HG02642 (cell line): ENCODE measurements around the gene FAM120B.

Source experiments
- ATAC-seq: cut with Tn5 transposase; IDR thresholded peaks from one replicate; pipeline ENCODE4 v1.9.1; 2021; ENCODE audit warnings: mild to moderate bottlenecking; ENCODE audit not compliant: unreplicated experiment, poor library complexity

Gene FAM120B

DNA sequence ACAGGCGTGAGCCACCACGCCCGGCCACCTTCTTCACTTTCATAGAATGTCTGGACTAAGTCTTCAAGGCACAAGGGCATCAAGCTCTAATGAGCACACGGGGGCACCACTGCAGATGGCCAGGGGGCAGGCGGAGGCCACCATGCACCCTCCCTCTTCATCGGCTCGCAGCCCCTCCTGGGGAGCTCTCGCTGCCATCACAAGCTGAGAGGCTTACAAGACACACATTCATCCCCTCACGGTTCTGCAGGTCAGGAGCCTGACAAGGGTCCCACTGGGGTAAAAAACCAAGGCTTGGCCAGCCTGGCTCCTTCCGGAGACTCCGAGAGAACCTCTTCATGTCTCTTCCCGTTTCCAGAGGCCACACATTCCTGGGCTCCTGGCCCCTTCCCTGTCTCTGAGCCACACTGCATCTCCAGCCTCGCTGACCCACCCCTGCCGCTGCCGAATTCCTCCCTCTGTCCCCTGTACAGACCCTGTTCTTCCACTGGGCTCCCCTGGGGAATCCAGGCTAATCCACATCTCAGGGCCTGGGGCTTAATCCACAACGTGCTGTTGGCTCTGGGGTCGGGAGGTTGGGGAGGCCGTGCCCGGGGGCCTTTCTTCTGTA lies 35.5 kb upstream of the FAM120B start:
- no peak for ATAC-seq

DNA sequence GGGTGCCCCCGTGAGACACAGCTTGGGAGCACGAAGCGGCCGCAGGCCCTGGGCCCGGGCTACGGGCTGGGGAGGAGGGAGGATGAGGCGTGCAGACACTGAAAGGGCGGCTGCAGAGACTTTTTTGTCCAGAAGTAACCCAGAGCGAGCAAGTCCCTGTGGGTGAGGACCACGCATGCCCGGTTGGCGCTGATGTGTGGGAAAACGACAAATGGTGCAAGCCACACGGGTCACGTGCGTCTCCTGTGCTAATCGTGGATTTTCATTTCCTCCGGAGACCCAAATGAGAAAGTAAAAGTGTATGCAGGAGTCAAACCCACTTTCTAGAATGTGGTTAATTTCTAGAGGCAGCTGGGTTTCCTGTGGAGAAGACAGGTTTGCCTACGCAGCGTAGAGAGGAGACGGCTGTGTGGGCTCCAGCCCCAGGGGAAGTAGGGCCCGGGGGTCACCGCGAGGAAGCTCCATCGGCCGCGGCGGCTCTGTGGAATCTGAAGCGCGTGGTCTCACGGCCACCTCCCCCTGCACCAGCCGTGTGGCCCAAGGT lies 34.7 kb upstream of the FAM120B start:
- peak; percentile 95 for ATAC-seq

DNA sequence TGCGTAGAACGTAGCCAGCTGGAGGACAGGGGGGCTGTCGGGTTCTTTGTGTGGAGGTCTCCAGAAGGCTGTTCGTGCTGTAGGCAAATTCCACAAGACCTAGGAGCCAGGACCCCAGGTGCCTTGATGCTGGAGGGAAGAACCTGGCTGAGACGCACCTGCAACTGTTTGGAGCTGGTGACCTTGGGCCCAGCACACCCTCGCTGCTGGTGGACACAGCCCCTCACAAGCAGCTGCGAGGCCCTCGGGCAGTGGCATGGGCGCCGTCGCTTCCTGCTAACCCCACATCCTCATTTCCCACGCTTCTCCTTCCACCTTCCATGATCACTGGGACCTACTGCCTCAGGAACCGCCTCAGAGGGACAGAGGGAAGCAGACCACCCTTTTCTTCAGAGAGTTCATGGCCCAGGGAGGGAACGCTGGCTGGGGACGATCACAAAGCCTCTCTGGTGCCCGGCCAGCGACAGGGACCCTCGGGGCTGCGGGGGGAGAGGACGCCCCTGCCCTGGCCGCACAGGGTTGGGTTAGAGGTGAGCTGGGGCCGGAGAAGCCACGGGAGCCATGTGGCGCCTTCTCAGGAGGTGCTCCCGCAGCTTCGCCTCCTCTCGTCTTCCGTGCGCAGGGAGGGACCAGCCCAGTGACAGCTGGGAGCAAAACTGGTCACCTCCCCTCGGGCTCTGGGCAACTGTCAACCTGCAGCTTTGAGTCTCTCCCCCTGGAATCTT lies 34.1 kb upstream of the FAM120B start:
- ATAC-seq, result no peak

DNA sequence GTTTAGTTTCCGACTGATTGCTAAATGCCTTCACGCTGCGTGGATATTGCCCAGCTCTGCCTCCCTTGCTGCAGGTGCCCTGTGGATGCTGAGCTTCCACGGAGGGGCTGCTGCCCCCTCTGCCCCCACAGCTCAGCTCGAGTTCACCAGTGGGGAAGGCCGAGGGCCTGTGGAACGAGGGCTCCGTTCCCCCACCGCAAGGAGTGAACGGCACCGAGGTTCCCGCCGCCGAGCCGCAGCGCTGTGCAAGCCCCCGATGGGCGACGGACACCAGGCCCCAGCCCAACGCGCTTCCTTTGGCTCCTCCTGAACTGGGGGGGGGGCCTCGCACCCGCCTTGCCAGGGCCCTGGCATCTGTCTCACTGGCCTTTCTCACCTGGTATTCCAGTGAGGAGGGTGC lies 33.4 kb upstream of the FAM120B start:
- no peak for ATAC-seq

DNA sequence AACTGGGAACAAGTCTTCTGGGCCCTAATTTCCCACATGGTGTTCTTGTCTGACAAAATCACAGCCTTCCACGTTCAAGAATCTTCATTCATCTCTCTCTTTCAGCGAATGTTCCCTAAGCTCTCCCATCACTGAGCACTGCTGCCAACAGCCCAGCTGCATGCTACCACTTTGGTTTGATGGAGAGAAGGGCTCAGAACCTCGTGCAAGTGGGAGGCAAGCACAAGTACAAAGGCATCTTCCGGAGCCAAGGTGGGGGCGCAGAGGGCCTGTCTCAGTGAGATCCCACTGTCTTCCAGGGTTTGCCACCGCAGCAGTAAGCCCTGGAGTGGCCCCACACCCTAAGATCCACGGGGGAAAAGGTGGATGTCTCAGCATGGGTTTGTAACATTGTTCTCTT lies 32.9 kb upstream of the FAM120B start:
- no peak for ATAC-seq

DNA sequence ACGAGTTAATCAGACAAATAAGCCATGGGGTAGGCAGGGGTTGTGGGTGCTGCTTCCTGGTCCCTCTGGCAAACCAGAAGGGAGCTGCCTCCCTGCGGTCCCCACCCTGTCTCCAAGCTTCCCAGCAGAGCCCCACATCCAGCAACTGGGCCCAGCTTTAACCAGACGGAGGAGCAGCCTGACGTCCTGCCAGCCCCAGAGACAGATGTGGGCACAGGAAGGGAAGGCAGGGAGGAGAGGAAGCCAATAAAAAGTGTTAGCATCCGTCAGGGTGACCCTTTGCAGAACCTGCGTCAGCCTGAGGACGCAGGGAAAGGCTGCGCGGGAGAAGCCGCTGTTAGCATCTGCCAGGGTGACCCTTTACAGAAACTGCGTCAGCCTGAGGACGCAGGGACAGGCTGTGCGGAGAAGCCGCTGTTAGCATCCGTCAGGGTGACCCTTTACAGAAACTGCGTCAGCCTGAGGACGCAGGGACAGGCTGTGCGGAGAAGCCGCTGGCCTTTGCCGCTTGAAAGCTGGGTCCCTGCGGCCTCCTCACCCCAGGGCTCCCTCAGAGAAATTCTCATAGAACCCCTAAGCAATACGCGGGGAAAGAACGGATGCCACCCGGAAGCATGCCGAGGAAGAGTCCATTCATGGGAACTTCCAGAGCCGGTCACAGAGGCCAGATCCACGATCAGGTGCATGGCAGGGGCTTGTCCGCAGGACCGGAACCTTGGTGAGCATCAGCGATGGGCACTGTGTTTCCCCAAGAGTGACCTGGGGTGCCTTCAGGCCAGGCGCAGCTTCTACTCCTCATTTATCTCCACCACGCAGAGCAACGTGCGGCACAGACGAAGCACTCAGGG lies 31.6 kb upstream of the FAM120B start:
- no peak for ATAC-seq

DNA sequence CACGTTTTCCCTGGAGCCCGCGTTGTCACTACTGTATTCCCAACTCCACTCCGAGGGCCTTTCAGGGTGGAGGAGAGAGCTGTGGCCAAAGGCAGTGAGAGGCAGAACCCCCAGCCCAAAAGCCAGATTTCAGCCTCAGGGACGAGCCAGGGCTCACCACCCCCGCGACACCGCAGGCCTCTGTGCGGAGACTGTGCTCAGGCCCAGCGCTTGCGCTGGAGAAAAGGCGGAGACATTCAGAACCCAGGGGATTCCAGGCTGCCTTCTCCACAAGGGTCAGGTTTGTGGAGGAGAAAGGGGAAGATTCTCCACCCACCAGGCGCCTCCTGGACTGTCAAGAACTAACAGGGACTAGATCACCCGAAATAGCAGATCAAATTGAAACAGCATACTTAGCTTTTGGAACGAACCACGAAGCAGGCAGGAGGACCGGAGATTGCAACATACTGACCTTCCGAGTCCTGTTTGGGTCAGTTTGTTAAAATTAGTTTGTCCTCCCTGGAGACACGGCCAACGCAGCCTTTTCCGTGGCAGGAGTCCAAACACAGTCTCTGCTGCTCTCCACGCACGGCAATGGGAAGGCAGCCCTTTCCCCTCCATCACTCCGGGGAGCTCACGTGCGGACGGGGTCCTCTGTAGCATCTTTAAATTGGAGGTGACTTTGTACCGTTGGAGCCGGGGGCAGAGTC lies 30.0 kb upstream of the FAM120B start:
- no peak for ATAC-seq

DNA sequence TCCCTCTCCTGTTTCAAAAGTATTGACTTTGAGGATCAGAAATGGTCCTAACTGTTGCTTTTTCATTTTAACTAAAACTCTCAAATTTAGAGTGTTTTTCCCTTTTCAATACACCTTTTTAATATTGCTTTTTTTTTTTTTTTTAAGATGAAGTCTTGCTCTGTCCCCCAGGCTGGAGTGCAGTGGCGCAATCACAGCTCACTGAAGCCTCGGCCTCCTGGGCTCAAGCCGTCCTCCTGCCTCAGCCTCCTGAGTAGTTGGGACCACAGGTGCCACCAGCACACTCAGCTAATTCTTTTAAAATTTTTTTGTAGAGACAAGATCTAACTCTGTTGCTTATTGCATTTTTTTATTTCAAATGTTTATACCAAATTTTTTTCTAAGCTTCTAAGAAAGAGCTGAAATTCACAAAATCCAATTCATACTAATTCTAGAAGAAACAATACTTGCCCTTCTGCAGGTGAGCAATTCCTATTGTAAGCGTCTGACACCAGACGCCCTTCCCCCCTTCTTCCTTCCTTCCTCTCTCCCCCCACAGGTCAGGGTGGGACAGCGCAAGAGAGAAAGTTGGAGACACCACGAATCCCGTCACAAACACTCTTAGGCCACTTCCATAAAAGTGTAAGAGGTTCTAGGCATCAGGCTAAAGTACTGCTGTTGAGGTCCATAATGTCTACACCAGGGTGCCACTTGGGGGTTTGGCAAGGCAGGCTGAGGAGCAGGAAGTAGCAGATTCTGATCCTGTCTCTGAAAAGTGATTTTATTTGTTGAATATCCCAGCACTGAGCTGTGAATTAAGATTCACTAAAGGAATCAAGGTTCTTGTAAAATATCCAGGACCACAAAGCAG lies 28.4 kb upstream of the FAM120B start:
- no peak for ATAC-seq

DNA sequence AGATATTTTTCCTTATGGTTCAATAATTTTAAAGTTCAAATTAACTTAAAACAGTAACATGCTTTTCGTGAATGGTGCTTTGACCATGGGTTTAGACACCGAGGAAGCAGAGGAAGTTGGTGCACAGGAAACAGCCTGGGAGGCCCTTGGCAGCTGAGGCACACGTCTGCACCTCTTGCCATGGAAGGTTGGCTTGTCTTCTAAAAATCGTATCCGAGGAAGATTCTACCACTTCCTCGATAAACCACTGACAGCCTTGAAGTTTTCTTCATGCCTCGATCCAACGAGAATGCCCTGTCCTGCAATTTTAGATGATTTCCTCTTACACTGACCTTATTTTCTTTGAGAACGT lies 27.8 kb upstream of the FAM120B start:
- ATAC-seq, result no peak

DNA sequence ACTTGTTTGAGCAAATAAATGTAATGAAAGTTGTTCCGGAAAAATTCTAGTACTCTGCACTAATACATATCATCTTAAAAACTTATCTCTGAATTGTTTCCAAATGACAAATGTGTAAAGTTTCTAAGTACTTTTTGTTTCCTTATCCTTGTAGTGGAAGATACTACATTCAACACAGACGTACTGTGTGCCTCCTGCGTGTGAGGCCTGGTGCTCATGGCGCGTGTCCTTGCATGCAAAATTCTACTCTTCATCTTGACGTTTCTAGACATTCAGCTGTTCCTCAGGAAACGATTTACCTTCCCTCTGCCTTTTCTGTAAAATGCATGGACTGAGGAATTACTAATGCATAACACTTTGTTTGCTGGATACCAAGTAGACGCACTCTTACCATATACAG lies 27.1 kb upstream of the FAM120B start:
- ATAC-seq, result no peak

DNA sequence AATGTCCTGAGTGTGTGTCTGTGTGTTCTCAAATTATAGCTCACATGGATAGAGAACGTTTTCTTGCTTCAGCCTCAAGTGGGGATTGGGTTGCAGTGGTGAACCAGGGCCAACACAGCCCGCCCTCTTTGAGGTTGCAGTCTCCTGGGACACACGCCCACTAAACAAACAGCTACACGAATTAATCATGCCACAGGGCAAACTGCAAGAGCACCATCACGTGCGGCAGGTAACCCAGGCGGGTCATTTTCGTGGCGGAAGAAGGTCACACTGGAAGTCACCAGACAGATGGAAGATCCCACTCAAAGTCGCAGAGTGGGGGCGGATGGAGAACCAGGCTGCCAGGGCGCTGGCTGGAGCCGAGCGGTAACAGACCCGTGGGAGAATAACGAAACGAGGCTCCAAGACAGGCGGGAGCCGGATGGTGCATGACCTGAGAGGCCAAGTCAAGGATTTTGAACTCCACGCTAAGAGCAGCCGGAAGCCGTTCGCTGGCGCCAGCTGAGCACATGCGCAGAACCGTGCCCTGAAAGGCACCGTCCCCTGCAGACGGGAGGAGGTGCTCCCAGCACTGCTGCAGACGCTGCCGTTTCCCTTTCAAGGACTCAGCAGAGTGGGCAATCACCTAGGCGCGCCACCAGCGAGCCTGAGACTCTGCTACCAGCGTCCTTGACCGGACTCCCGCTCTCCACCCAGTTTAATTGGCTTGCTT lies 26.4 kb upstream of the FAM120B start:
- peak; percentile 65 for ATAC-seq

DNA sequence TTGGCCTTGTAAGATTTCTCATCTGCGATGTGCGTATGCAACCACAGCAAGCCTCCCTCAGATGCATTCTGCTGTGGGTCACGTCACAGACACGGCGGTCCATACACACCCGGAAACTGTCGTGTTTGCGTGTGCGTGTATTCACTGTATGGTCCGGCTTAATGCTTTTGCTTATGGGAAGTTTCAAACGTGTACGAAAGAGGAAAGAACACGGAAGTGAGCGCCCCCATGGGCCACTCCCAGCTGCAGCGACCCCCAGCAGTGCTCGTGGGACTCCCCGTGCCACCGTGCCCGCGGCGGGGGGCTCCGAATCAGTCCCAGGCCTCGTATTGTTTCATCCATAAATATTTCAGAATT lies 25.9 kb upstream of the FAM120B start:
- peak; percentile 23 for ATAC-seq

DNA sequence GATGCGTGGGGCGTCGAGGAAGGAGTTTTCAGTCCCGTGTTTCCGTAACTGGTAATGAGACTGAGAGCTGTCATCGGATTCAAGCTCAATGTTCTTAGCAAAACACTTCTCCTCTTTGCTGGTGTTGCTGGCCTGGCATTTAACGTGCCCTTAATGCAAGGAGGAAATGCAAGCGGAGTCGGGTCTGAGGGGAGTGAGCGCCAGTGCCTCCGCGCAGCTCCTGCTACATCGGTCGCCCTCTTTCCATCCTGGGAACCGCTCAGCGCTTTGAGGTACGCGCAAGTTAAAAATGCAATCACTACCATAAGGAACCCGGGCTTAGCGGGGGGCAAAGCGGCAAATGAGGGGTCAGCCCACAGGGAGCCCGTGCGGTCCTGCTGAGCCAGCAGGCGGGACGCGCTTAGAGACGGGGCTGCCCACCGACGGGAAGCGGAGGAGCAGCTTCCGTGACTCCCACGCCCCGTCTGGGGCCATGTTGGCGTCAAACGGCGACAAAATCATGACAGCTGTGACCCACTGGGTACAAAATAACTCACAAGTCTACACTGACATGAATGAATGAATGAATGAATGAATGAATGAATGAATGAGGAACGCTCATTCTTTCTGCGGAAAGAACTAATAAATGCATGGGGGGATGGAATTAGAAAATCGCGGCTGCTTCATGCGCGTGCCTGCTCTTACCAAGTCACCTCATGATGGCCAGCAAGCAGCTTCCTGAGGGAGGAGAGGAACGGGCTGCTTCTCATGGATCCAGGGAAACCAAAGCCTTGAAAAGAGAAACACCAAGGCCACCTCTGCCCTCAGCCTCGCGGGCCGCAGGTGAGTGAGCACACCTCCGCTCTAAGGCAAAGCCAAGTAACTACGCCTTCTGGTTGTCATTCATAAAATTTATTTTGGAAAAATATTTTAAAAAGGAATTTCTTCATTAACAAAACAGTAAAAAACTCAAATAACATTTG lies 24.9 kb upstream of the FAM120B start:
- ATAC-seq, result no peak

DNA sequence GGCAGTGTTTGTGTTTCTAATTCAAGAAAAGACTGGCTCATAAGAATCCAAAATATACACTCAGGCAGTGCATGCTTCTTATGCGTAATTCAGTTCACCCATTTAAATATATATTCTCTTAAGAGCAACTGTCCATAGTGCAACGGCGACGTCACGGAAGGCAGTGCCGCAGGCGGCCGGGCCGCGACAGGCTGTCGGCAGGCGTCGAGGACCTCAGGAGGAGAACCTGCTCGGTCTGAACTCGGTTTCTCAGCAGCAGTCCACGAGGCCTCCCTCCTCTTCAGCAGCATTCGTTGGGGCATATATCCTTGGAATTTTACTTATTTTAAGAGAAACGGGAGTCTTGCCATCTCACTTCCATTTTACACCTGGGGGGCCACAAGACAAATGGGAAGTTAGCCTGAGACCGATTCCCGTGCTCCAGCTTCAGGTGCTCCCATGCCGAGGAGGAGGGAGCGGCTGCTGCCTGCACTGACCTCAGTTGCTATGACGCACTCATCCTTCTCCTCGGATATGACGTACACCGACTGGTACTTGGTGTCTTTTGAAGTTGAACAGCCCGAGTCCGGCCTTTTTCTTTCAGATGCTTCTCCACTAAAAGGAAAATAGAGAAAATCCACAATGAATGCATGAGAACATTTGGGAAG lies 23.9 kb upstream of the FAM120B start:
- no peak for ATAC-seq

DNA sequence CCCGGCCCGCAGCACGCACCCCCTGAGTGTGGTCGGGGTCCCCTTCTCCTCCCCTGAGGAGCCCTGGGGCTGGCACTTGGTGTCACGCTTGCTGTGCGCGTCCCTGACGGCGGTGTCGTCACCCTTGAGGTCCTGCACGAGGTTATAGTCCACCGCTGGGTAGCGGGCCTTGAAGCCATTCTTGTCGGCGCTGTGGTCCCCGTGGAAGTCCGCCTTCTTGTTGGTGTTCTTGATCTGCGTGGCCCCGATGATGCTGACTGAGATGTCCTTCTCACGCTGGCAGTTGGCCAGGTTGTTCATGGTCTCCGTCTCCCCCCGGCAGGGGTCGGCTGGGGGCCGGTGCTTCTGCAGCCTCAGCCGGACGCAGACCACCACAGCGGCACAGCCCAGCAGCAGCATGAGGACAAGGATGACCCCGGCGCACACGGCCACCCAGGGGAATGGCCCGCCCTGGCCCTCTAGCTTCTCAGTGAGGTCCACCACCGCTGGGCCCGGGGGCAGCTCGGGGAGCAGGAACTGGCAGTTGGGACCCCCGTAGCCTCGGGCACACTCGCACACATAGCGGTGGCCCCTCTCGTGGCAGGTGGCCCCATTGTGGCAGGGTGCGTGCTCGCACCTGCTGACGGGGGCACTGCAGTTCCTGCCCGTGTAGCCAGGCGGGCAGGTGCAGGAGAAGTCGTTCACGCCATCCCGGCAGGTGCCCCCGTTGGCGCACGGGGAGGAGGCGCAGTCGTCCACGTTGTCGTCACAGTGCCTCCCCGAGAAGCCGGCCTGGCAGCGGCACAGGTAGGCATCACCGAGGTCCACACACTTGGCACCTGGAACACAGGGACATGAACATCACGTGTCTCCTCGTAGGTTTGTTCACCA lies 23.1 kb upstream of the FAM120B start:
- ATAC-seq, result no peak

DNA sequence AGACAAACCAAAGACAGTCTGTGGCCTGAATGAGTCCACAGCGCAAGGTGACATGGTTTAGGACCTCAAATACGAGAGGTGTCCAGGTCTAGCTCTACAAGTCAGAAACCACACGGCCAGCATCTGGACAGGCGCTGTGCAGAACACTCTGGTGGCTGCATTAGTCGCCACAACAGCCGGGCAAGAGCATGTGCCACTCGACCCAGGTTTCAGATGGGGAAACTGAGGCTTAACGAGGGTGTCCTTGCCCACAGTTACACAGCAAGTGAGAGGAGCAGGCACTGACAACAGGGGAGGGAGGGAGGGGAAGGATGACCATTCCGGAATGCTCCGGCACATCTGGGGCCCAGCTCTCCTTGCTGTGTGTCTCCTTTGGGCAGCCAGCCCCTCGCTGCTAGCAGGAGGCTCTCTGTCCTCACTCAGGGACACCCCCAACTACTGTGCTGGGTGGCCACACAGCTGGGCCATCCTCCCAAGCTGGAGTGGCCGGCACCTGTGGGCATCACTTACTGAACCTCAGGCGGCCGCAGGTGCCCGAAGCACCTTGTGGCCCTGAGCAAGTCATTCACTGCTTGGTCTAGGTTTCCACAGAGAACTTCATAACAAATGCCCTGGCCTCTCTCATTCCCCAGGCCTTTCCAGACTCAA lies 22.3 kb upstream of the FAM120B start:
- no peak for ATAC-seq
